ENCODE measurements around the gene SLC25A46. TPM values are rescaled to one million over a fixed set of nuclear protein-coding genes. Genes with fewer than 3 reads are reported as not detected.
"Not testable (repeated sequence)": the region's sequence is repeated elsewhere in the genome, so short reads cannot be mapped to it uniquely, and the experiment has no call there.

Gene SLC25A46
- polyA plus RNA-seq (ENCODE audit: insufficient read length in 3 of 3) = 10 to 100 TPM; 43.8 to 56.1 (median 54.3) TPM
- long read RNA-seq, donor 1, full-length matches to known transcripts = 9 of 9 reads
- long read RNA-seq, donor 1, partial matches to known transcripts = 0 of 9 reads
- long read RNA-seq, donor 1, other reads (novel, unspliced or antisense) = 0 of 9 reads
- long read RNA-seq, donor 2, full-length matches to known transcripts = 10 of 10 reads
- long read RNA-seq, donor 2, partial matches to known transcripts = 0 of 10 reads
- long read RNA-seq, donor 2, other reads (novel, unspliced or antisense) = 0 of 10 reads
- long read RNA-seq, donor 3, full-length matches to known transcripts = 10 of 10 reads
- long read RNA-seq, donor 3, partial matches to known transcripts = 0 of 10 reads
- long read RNA-seq, donor 3, other reads (novel, unspliced or antisense) = 0 of 10 reads
- long read RNA-seq, donor 4, full-length matches to known transcripts = 8 of 8 reads
- long read RNA-seq, donor 4, partial matches to known transcripts = 0 of 8 reads
- long read RNA-seq, donor 4, other reads (novel, unspliced or antisense) = 0 of 8 reads
- long read RNA-seq, donor 5, transcript SLC25A46-201 (8 exons, 2,385 nt) = major isoform, 7 of 7 reads
- long read RNA-seq, donor 5, partial matches to known transcripts = 0 of 7 reads
- long read RNA-seq, donor 5, other reads (novel, unspliced or antisense) = 0 of 7 reads
- long read RNA-seq, donor 6, full-length matches to known transcripts = 13 of 13 reads
- long read RNA-seq, donor 6, partial matches to known transcripts = 0 of 13 reads
- long read RNA-seq, donor 6, other reads (novel, unspliced or antisense) = 0 of 13 reads
- long read RNA-seq, donor 7, full-length matches to known transcripts = 18 of 18 reads
- long read RNA-seq, donor 7, partial matches to known transcripts = 0 of 18 reads
- long read RNA-seq, donor 7, other reads (novel, unspliced or antisense) = 0 of 18 reads
- long read RNA-seq, donor 8, partial matches to known transcripts = 0 of 4 reads
- long read RNA-seq, donor 8, other reads (novel, unspliced or antisense) = 0 of 4 reads
- long read RNA-seq, donor 9, full-length matches to known transcripts = 13 of 13 reads
- long read RNA-seq, donor 9, partial matches to known transcripts = 0 of 13 reads
- long read RNA-seq, donor 9, other reads (novel, unspliced or antisense) = 0 of 13 reads
- long read RNA-seq, donor 10, transcript SLC25A46-201 (8 exons, 2,385 nt) = major isoform, 11 of 12 reads
- long read RNA-seq, donor 10, partial matches to known transcripts = 0 of 12 reads
- long read RNA-seq, donor 10, other reads (novel, unspliced or antisense) = 0 of 12 reads
- long read RNA-seq, donor 11, full-length matches to known transcripts = 3 of 3 reads
- long read RNA-seq, donor 11, partial matches to known transcripts = 0 of 3 reads
- long read RNA-seq, donor 11, other reads (novel, unspliced or antisense) = 0 of 3 reads
- long read RNA-seq, donor 12, full-length matches to known transcripts = 16 of 16 reads
- long read RNA-seq, donor 12, partial matches to known transcripts = 0 of 16 reads
- long read RNA-seq, donor 12, other reads (novel, unspliced or antisense) = 0 of 16 reads
- long read RNA-seq, donor 13, partial matches to known transcripts = 0 of 3 reads
- long read RNA-seq, donor 13, other reads (novel, unspliced or antisense) = 0 of 3 reads
- long read RNA-seq, donor 14, full-length matches to known transcripts = 15 of 22 reads
- long read RNA-seq, donor 14, partial matches to known transcripts = 7 of 22 reads
- long read RNA-seq, donor 14, other reads (novel, unspliced or antisense) = 0 of 22 reads
- long read RNA-seq, donor 15, full-length matches to known transcripts = 17 of 17 reads
- long read RNA-seq, donor 15, partial matches to known transcripts = 0 of 17 reads
- long read RNA-seq, donor 15, other reads (novel, unspliced or antisense) = 0 of 17 reads
- long read RNA-seq, donor 16, full-length matches to known transcripts = 12 of 12 reads
- long read RNA-seq, donor 16, partial matches to known transcripts = 0 of 12 reads
- long read RNA-seq, donor 16, other reads (novel, unspliced or antisense) = 0 of 12 reads

GRCh38 chr5:110738812-110739651 is at the start of gene SLC25A46:
Gene SLC25A46 (plus strand): TSS chr5:110739007. CDS start chr5:110739120, 113 bp downstream.
- DNase-seq = peak; percentile 94

DNA sequence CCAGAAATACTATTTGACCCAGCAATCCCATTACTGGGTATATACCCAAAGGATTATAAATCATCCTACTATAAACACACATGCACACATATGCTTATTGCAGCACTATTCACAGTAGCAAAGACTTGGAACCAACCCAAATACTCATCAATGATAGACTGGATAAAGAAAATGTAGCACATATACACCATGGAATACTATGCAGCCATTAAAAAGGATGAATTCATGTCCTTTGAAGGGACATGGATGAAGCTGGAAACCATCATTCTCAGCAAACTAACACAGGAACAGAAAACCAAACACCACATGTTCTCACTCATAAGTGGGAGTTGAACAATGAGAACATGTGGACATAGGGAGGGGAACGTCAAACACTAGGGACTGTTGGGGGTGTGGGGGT is 48.2 kb upstream of the SLC25A46 start:
- DNase-seq = not testable (repeated sequence)

GRCh38 chr5:110692669-110693068 is 46.1 kb upstream of the SLC25A46 start:
- DNase-seq = not testable (repeated sequence)

DNA sequence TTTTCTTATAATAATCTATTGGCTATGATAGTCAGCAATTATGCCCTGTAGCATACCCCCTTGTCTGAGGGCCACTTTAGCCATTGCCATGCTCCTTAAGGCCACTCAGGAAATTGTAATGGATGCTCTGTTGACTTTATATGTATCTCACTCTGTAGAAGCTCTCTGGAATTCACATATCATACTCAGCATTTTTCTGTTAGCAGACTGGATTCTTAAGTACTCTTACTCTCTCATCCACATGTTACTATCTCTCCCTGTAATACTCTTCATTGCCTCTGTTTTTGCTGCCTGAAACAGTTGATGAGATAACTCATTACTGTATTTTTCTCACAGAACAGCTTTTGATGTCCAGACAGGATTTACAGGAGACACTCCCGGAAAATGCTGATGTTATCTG is 36.5 kb upstream of the SLC25A46 start:
- DNase-seq = no peak

DNA sequence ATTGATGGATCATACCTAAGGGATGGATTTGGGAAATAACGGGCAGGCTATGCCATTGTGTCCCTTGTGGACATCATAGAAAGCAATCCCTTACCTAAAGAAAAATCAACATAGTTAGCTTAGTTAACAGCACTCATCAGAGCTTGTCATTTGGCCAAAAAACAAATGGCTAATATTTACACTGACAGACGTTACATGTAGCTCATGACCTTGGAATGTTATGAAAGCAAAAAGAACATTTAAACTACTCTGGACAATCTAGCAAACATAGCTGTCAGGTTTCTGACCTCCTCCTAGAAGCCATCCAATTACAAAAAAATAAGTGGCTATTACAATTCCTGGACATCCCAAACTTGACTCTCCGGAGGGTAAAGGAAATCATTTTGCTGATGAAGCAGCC is 36.1 kb upstream of the SLC25A46 start:
- DNase-seq = no peak

GRCh38 chr5:110703481-110703880 is 35.3 kb upstream of the SLC25A46 start:
- DNase-seq = no peak

- no peak for DNase-seq
Observed at GRCh38 chr5:110705349-110705748, 33.5 kb upstream of the SLC25A46 start.

- no peak for DNase-seq
Observed at GRCh38 chr5:110707260-110707844, 31.5 kb upstream of the SLC25A46 start.

DNA sequence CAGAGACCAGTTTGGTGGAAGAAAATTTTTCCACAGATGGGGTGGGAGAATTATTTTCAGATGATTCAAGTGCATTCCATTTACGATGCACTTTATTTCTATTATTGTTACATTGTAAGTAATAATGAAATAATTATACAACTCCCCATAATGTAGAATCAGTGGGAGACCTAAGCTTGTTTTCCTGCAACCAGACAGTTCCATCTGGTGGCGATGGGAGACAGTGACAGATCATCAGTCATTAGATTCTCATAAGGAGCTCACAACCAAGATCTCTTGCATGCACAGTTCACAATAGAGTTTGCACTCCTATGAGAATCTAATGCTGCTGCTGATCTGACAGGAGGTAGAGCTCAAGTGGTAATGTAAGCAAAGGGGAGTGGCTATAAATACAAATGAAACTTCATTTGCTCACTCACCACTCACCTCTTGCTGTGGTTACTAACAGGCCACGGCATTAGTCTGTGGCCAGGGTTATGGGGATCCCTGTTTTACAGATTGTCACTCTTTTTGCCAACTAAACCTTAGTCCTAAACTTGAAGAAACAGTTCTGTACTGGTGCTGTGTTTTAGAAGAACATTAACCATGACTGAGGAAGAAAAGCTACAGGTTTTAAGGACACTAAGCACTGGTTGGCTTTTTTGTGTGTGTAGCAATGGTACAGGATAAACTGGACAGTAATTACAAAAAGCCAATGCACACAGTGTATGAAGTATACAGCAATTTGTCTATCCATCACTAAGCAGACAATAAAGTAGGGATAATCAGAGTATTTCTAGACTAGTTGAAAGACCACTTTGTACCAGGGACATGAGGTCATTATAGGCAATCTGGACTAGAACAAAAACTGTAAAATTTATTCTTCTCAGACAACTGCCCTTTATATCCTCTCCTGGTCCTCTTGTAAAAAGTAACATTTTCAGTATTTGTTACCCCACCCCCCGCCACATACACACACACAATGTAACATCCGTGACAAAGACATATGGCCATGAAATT is 22.3 kb upstream of the SLC25A46 start:
- no peak for DNase-seq

DNA sequence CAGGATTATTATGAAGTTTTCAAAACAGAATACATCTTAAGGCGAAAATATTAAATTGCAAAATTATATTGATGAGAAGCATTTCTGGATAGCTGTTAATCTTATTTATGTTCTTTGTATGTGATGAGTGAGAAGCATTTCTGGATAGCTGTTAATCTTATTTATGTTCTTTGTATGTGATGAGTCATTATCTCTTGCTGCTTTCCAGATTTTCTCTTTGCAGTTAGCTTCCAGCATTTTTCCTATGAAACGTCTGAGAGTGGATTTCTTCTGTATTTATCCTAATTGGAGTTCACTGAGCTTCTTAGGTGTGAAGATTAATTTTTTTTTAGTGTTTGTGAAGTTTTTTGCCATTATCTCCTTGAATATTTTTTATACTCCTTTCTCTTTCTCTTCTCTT is 20.5 kb upstream of the SLC25A46 start:
- DNase-seq = no peak

- peak; percentile 79 for DNase-seq
Observed at GRCh38 chr5:110726249-110727024, 12.4 kb upstream of the SLC25A46 start, which contains the start of gene TMEM232. Gene TMEM232 (minus strand): TSS chr5:110726671. CDS start chr5:110667352, 59,319 bp downstream.

GRCh38 chr5:110727025-110727314 is 11.8 kb upstream of the SLC25A46 start:
- DNase-seq = no peak

GRCh38 chr5:110731499-110731898 is 7.3 kb upstream of the SLC25A46 start:
- not testable (repeated sequence) for DNase-seq

GRCh38 chr5:110734101-110734500 is 4.7 kb upstream of the SLC25A46 start:
- no peak for DNase-seq

DNA sequence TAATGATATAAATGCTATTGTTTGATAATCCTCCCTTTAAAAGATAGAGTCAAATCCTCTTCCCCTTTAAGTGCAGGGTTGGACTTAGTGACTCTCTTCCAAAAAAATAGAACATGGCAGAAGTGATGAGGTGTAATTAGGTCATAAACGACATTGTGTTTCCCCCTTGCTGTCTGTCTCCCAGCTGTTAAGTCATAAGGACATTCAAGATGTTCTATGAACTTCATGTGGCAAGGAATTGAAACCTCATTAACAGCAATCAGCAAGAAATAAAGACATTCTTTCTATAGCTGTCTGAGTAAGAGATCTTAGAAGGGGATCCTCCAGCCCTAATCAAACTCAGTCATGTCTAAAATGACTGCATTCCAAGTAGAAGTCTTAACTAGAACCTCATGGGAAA is 3.3 kb upstream of the SLC25A46 start:
- no peak for DNase-seq

DNA sequence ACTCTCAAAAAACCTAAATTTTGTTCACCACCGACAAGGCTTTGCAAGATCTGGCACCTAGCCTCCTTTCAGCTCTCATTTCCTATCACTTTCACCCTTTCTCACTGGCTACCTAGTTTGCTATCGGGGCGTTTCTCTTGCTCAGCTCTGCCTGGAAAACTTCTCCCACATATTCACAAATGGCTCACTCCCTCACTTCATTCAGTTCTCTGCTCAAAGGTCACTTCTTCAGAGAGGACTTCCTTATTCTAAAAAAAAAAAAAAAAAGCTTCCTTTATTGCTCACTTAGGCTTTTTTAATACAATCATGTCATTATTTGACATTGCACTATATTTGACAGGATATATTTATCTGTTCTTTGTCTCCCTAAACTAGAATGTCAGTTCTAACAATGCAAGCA is 2.1 kb upstream of the SLC25A46 start:
- DNase-seq = no peak

DNA sequence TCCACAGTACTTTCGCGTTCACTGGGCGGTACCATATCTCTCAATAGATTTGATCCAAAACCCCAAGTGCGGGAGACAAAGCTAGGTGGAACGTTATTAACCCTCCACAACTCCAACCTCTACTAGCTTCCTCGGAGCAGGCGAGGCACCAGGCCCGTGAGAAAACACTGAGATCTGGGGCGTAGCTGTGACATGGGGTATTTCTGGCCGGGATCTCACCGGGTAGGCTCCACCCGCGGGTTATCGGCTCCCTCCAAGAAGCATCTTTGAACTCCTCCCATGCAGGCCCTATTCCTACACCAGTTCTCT is 350 bp upstream of the SLC25A46 start:
- no peak for DNase-seq
